Stimulated activated CD8-positive, alpha-beta memory T cell treated with anti-CD3 and anti-CD28 coated beads, Interleukin-15, amount 100 ng/mL, for 24 hours (primary cell): ENCODE measurements around the gene SYNE3.
A peak's percentile ranks its signal among the peaks of the same experiment; 100 is the strongest.

Experiments used
- DNase-seq: peaks from one replicate; pipeline ENCODE4 v3.0.0-alpha.2; 2020; ENCODE audit warnings: low read depth

The SYNE3 gene

DNA sequence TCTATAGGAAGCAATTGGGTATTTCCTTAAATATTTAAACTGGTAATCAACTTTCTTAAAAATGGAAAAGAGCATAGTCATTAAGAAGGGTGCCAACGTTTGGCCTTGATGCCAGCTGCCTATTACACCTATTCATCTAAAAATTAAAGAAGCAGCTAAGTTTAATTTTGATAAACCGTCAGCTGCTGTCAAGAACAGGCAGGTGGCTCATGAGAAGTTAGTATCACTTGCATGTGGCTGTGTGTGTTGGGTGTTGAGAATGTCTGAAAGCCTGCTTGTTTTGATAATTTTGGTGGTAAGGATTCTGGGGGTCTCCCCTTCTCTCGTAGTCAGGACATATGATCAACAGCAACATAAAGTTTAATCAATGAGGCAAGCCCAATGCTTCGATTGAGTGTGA, 24.9 kb upstream of the SYNE3 start:
- DNase-seq = no peak

DNA sequence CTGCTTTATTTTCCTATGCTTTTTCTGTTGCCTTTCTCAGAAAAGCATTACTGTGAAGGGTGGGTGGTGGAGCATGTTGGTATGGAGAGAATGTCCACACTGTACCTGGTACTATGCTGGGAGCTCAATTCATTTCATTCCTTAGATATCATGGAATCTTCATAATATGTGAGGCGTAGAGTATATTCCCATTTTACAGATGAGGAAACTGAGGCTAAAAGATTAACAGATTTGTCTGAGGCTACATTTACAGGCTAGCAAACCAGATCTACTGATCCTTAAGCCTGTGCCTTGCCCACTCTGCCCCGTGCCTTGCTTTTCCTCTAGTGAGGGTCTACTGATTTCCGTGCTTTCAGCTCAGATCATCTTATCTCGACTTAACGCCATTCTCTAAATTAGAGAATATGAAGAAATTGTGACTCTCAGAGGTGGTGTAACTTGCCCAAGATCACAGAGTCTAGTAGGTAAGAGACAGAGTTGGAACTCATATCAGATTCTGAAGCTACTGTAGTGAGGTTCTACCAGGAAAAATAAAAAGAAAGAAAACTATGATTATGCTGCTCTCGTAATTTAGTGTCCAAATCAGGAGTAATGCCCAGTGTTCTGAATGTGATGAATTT, 23.9 kb upstream of the SYNE3 start:
- no peak for DNase-seq

DNA sequence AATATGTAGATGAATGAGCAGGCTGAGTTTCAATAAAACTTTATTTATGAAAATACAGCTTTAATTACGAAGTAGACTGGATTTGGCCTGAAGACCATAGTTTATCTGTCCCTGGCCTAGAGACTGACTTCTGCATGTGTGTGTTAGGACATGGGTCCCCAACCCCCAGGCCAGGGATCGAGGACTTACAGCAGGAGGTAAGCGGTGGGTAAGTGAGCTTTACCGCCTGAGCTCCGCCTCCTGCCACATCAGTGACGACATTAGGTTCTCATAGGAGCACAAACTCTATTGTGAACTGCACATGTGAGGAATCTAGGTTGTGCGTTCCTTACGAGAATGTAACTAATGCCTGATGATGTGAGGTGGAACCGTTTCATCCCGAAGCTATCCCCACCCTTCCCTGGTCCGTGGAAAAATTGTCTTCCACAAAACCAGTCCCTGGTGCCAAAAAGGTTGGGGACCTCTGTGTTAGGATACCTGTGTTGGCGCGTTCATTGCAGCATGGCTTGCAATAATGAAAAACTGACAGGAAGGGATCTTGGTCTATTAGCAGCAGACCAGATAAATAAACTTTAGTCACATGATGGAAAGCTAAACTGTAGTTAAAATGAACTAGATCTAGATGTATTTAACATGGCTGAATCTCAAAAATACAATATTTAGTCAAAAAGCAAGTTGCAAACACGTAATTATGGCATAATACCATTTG, 22.5 kb upstream of the SYNE3 start:
- no peak for DNase-seq

DNA sequence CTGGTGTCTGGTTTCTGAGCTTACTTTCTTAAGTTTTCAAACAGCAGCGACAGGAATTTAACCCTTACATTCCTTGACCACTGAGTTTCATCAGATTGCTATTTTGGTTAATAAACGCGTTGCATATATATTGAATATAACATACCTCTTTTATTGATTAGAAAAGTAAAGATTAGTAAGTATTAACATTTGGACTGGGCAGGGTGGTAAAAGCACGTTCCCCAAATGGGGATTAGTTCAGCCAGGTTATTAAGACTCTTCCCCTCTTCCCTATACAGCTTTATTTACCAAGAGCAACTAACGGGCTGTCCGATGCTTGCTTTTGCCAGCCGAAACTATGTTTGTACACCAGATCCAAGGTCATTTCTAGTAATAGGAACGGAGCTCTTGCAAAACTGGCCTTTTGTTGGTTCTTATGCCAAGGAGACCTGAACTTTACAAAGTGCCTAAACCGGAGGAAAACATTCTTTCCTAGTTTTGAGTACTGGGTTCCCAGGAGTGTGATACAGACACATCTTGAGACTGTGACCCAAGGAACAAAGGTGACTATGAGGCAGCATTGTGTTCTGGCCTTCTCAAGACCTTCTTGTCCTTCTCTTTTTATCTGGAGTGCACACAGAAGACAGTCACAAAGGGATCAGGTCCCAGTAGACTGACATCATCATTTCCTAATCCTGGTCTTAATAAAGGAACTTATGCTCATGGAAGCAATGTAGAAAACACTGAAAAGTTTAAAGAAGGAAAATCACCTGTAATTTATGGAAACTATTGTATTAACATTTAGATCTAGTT, 21.0 kb upstream of the SYNE3 start:
- no peak for DNase-seq

DNA sequence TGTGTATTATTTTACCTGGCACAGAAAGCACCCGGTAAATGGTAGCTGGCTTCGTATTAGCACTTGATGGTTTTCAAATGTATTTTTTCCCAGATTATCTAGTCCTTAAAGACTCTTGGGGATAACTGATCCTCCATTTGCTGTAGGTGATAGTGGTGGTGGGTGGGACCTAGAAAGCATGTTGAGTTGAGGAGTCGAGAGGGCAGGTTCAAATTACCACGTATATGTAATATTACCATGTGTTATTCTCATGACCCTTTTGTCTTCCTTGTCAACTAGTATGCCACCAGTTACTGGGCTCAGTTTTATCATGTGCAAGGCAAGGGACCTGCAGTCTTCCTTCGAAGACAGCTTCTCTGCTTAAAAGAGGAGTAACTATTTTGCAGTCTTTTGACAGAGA, 20.2 kb upstream of the SYNE3 start:
- DNase-seq = no peak

DNA sequence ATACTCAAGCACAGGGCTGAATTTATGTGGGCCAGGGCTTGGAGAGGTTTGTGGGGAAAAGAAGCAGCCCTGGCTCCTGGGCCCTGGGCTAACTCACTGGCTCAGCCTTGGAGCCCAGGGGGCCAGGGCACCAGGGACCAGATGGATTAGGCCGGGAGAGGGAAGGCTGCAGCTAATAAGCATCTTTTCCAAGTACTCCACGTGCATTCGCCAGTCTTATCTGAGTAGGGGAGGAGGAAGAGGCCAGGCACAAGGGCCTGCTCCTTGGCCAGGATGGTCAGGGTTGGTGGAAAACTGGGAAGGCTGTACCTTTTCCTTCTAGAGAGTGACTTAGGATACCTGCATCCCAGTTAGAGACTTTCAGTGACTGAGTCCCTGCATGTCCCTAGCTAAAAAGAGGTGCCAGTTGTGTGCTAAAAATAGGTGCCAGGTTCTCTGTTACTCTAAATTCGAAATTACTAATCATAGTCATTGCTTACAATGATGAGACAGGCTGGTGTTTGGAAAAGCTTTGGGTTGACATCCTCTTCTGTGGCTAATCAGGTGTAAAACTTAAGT, 19.7 kb upstream of the SYNE3 start:
- no peak for DNase-seq

DNA sequence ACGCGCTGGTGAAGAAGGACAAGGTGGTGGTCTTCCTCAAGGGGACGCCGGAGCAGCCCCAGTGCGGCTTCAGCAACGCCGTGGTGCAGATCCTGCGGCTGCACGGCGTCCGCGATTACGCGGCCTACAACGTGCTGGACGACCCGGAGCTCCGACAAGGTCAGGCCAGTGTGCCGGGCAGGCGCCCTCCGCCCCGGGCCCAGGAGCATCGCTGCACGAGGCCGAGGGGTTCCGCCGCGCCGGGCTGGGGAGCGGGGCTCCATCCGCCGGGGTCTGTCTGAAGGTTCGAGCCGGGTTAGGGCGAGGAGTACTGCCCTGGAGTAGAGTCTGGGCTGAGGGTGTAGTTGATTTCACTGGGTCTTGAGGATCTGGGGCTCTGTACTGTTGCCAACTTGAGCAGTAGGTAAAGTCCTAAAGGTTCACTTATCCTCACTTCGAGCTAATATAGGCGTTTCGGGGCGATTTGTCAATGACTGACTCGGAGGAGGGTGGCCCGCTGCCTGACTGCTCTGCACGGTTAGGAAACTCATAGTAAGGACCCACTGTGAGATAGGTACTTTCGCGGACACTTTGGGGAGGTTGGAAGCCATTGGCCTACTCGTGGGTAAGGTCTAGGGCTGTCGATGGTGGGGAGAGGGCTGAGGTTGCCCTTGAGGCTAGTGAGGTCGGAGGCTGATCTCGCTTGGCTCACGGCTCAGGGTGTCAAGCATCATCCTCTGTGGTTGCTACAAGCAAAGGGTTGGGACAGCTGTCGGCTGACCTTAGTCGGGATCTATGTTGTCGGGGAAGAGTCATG, 19.0 kb upstream of the SYNE3 start:
- no peak for DNase-seq

DNA sequence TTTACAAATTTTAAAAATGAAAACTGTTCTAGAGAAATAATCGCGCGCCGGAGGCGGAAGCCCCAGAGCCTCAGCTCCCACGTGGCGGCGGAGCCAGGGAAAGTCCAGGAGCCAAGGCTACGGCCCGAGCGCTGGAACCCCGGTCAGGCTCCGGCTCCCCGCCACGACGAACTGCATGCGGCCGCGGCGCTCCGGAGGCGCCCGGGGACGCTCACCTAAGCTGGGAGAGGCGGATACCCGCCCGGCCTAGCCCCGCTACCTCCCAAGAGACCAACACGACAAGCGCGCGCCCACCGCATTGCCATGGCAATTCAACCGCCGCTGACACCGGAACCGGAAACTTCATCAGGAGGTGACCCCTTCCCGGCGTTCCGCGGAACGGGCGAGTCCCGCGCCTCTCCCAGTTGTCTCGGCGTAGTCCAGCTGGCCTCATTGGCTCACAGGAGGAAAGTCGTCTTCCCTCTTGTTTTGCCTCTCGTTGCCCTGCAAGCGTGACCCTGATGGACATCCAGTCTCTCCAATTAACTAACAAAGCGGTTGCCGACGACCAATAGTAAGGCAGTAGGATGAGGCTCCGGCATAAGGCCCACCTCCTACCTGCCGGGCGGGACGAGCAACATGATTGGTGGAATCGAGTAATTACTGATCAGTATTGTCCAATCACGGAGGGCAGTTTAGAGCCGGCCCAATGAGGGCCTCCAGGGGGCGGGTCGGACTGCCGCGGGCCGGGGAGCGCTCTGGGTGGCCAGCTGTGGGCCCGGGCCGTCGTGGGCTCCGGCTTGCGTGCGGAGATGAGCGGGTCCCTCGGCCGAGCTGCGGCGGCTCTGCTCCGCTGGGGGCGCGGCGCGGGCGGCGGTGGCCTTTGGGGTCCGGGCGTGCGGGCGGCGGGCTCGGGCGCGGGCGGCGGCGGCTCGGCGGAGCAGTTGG, 18.1 kb upstream of the SYNE3 start, which contains the start of gene GLRX5:
Gene GLRX5, plus strand, starts transcription at position 752 of the 927 bp plus-strand sequence. Its CDS starts 40 bp downstream, at position 792.
- peak; percentile 92 for DNase-seq

DNA sequence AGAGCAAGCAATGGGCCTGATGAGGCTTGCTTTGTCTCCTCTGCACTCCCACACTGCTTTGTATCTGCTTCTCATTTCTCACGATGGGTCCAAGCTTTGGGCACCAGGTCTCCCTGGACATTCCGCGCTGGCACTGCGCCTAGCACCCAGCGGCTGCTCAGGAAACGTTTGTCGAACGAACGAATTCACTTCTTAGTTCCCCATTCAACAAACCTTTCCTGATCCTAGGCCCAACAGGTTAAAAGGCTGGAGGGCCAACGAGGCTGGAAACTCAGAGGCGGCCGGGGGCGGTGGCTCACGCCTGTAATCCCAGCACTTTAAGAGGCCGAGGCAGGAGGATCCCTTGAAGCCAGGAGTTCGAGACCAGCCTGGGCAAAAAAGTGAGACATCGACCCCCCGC, 17.4 kb upstream of the SYNE3 start:
- DNase-seq = no peak

DNA sequence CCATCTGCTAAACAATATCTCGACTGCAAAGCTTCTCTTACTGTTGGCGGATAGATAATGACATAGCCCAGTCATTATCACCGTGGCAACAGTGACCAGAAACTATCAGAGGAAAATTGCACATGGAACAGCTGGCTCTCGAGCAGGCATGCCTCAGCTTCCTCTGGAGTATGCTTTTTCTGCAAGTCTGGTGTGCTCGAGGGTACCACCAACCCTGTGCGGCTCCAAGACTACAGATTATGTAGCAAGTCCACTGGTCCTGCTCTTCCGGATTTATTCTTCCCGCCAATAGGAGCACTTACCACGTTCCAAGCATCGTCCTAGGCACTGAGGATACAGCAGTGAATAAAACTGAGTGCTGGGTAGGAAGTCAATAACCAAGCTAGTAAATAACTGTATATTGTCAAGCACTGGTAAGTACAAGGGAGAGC, 17.0 kb upstream of the SYNE3 start:
- DNase-seq = no peak

DNA sequence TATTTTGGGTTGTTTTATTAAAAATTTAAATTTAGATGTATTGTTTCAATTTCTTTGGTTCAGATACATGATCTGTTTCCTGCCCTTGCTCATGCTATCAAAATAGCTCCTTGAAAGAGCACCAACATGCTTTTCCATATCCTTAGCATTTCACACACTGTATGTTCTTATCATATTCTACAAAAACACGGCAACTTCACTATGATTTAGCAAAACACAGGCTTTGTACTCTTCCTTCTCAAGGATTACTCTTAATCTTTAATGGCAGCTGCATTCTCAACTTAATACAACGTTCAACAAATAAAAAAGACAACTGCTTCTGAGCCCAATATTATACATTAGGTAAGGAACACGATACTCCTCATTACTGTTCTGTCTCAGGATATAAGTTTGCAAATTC, 15.5 kb upstream of the SYNE3 start:
- DNase-seq = no peak

DNA sequence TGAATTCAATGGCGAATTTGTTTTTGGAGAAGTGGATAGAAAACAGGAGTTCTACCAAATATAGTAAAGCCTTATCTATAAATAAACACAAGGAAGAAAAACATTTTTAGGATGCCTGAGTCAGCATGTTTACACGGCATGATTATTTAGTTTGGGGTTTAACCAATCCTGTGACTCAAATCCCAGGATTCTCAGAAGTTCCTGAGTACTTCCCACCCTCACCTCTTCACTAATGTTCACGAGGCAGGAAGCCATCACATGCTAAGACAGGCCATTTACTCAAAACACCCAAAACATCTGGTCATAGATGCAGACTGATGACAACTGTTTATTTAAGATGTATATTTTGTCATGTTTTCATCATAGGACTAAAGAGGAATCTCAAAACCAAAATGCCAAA, 15.0 kb upstream of the SYNE3 start:
- no peak for DNase-seq

DNA sequence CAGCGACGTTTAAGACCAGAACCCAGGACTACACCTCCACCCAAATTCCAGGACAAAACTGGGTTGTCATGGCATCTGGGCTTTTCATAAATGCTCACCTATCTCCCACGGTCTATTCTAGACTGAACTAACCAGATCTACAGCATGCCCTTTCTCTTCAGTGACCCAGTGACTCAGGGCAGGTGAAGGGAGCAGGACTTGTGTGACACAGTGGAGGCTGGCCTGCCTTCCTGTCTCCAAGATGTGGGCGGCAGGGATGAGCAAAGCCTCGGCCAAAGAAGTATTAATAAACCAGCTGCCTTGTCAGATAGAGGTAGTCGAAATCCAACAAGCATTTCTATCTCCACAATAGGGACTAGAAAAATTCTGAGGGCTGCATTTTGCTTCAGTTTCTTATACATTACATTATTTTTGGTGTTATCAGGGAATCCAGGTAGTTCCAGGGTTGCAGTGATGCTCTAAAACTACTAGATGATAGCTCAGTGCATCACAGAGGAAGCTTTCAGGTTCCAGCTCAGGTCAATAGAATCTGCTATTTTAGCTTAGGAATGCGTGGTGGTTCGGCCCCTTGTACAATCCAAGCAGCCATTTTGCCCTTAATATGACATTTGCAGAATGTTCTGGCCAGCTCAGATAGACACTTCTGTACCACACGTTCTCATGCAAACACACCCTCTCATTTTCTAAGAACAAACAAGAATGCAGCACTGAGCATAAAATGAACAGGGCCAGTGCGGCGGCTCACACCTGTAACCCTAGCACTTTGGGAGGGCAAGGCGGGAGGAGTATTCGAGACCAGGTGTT, 14.2 kb upstream of the SYNE3 start:
- no peak for DNase-seq

DNA sequence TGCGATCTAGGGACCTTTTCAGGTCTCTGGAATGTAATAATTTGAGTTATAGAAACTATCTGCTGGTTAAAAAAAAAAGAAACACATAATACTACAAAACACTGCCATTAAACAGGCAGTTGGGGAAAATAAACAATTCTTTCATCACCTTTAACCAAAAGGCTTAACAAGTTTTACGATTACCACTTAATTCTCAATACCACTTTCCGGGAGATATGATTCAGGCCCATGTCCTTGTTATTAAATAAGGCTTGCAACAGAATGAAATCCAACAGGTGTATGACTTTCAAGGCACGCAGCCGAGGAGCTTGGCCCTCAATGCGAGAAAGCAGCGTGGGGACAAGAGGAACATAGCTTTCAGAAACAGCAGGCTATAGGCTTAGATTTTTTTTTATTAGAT, 12.8 kb upstream of the SYNE3 start:
- DNase-seq = no peak

DNA sequence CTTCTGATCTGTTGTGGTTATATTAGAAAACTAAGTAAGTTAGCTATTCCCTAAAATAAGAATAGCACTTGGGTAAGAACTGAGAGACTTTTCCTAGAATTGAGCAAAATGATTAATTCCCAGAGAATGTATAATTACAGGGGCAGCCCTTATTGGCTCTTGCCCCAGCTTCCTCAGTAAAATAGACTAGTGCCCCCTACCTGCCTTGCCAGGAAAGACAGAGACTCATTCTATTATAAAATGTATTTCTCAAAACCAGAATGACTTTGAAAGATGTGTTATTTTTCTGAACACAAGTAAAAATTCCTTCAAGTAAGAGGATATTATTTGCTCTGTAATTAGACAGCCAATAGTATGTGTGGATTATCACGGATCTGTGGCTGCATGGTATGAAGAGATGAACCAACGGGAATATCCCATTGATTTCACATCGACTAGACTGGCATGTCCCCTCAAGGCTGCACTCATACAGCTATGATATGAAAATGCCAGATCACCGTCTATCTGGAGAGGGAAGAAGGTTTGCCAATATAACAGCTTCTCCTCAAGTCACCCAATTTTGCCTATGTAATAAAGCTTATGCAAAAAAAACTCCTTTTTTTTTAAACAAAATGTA, 11.0 kb upstream of the SYNE3 start:
- no peak for DNase-seq

DNA sequence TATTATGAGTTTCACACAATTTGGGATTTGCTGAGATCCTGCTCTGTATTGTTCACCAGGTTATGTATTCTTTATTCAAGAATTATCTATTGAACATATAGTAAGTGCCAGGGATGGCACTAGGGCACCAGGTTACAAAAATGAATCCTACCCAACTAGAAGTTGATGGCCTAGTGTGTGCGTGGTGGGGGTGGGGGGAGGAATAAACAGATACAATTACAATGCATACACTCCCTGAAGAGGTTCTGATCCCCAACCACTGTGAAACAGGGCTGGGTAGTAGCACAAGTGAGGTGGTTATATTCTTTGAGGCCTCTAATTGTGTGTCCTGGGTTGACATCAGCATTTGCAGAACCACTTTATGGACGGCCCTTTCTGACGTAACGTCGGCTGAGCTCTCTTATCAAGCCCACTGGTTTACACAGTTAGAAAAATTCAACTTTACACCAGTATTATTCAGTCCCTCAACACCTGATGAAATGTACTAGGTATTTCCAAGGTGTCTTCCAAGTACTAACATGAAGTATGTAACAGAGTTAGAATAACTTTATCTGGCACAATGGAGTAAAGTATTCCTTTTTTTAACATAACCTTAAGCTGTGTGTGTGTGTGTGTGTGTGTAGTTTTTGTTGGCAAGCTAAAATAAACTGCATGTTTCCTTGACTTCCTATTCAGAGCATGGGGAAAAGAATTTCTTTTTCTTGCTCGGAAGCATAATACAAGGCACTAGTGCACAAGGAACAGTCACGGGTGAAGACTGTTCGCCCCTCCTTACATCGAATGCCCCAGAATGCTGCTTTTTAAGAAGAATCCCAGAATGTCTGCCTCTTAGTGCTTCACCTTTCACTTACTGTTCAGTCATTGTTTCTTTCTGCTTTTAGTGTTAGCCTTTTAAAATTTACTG, 10.3 kb upstream of the SYNE3 start:
- DNase-seq = no peak

DNA sequence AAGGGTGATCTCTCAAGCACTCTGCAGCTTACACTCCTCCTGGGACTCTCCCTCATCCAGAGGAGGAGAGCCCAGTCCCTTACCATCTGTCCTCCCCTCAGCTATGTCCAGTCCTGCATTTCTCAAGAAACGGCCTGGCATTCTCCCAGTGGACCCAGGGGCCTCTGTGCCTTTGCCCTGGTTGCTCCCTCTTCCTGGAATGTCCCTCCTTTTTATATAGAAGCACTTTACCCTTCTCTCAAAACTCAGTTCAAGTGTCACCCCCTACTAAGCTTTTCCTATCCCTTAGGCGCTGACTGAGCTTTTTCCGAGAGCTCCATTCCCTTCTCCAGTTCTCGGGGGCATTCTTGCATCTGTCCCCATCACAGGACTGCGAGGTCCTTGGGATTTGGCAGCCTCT, 9.5 kb upstream of the SYNE3 start:
- DNase-seq = no peak

DNA sequence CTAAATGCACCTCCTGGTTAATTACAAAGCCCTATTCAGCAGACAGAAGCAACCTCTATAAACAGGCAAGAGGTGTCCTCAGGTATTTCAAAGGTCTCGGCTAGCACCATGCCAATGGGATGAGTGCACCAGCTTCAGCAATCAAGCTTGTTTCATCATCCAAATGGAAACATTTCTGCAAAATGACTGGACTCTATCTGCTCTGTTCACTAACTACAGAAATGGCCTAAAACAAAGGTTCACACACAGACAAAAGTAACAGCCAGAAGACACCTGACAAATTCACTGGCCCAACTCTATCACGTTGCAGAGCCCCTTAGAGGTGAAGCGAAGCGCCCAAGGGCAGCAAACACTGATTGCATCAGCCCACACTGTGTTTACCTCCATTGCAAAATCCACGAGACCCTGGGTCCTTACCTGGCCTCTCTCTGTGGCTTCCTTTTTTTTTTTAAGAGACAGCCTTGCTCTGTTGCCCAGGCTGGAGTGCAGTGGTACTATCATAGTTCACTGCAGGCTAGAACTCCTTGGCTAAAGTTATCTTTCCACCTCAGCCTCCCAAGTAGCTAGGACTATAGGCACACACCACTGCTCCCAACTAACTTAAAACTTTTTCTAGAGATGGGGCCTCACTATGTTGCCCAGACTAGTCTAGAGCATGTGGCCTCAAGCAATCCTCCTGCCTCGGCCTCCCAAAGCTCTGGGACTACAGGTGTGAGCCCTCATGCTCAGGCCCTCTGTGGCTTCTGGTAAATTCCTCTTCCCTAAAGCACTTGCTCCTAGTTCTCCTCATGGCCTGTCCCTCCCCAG, 8.5 kb upstream of the SYNE3 start:
- no peak for DNase-seq
